ENCODE measurements around the gene HEXD. TPM values are rescaled to one million over a fixed set of nuclear protein-coding genes. Genes with fewer than 3 reads are reported as not detected.

HEXD gene
- total and polyA plus RNA-seq, 10 of the 15 experiments (the other 5 are each of a cell fraction or from before 2014, with no cell fraction given) = 1.6 to 24.2 (median 7.0) TPM

- TF ChIP-seq TCF12 (IDR thresholded peaks at IDR 0.05; ENCODE audit: low read depth, low read length) (peak; percentile 67; the same call in 1 of the 2 replicates), EZH2 (IDR thresholded peaks at IDR 0.05; ENCODE audit: borderline replicate concordance, control insufficient read depth, low read depth, low read length) (no peak), SMAD1 (IDR thresholded peaks at IDR 0.05; ENCODE audit: low read depth, partially characterized antibody) (no peak), IRF3 (IDR thresholded peaks at IDR 0.05) (peak; percentile 91), SRF (IDR thresholded peaks at IDR 0.05; ENCODE audit: low read depth in 2 of 2, low read length in 2 of 2) (0 out of 4 replicates have a peak, but pooled peaks of 1 of the 2 experiments have one; percentile 2), RAD21 (IDR thresholded peaks at IDR 0.05; ENCODE audit: insufficient read depth, low read depth, low read length) (no peak), SMAD5 (IDR thresholded peaks at IDR 0.05; ENCODE audit: low read depth) (0 out of 2 replicates have a peak, but pooled peaks have one; percentile 3), PBX3 (IDR thresholded peaks at IDR 0.05; ENCODE audit: insufficient replicate concordance, low read depth, low read length) (no peak), PKNOX1 (IDR thresholded peaks at IDR 0.05) (no peak), PML (IDR thresholded peaks at IDR 0.05; ENCODE audit: low read length) (peak; percentile 97), DPF2 (IDR thresholded peaks at IDR 0.05) (peak; percentile 92), NFXL1 (IDR thresholded peaks at IDR 0.05; ENCODE audit: borderline replicate concordance) (no peak), CREB1 (IDR thresholded peaks at IDR 0.05; ENCODE audit: low read depth) (peak; percentile 67), MLLT1 (IDR thresholded peaks at IDR 0.05) (no peak), EED (IDR thresholded peaks at IDR 0.05; ENCODE audit: low read depth) (no peak), CREM (IDR thresholded peaks at IDR 0.05; ENCODE audit: low read depth) (no peak; the same call in none of the 2 replicates), JUND (IDR thresholded peaks at IDR 0.05; ENCODE audit: low read depth, low read length) (peak; percentile 28; the same call in 1 of the 2 replicates), MTA3 (IDR thresholded peaks at IDR 0.05; ENCODE audit: borderline replicate concordance, low read length) (no peak), TAF1 (IDR thresholded peaks at IDR 0.05; ENCODE audit: borderline replicate concordance, low read depth, low read length) (peak; percentile 92), NFIC (IDR thresholded peaks at IDR 0.05; ENCODE audit: low read depth, low read length) (no peak), SUPT20H (IDR thresholded peaks at IDR 0.05; ENCODE audit: borderline replicate concordance, control insufficient read depth, low read depth, low read length) (no peak)
- TF ChIP-seq, protein P1, sequence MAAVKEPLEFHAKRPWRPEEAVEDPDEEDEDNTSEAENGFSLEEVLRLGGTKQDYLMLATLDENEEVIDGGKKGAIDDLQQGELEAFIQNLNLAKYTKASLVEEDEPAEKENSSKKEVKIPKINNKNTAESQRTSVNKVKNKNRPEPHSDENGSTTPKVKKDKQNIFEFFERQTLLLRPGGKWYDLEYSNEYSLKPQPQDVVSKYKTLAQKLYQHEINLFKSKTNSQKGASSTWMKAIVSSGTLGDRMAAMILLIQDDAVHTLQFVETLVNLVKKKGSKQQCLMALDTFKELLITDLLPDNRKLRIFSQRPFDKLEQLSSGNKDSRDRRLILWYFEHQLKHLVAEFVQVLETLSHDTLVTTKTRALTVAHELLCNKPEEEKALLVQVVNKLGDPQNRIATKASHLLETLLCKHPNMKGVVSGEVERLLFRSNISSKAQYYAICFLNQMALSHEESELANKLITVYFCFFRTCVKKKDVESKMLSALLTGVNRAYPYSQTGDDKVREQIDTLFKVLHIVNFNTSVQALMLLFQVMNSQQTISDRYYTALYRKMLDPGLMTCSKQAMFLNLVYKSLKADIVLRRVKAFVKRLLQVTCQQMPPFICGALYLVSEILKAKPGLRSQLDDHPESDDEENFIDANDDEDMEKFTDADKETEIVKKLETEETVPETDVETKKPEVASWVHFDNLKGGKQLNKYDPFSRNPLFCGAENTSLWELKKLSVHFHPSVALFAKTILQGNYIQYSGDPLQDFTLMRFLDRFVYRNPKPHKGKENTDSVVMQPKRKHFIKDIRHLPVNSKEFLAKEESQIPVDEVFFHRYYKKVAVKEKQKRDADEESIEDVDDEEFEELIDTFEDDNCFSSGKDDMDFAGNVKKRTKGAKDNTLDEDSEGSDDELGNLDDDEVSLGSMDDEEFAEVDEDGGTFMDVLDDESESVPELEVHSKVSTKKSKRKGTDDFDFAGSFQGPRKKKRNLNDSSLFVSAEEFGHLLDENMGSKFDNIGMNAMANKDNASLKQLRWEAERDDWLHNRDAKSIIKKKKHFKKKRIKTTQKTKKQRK (IDR thresholded peaks at IDR 0.05; ENCODE audit: low read depth, low read length) = no peak
Observed at GRCh38 chr17:82458179-82458884, 40.2 kb downstream of the HEXD start, which contains the start of gene NARF (continued).

Data from GM12878 (cell line).